ENCODE measurements around the gene ANKRD11.
"Not testable (repeated sequence)": the region's sequence is repeated elsewhere in the genome, so short reads cannot be mapped to it uniquely, and the experiment has no call there.

ANKRD11 gene

DNA sequence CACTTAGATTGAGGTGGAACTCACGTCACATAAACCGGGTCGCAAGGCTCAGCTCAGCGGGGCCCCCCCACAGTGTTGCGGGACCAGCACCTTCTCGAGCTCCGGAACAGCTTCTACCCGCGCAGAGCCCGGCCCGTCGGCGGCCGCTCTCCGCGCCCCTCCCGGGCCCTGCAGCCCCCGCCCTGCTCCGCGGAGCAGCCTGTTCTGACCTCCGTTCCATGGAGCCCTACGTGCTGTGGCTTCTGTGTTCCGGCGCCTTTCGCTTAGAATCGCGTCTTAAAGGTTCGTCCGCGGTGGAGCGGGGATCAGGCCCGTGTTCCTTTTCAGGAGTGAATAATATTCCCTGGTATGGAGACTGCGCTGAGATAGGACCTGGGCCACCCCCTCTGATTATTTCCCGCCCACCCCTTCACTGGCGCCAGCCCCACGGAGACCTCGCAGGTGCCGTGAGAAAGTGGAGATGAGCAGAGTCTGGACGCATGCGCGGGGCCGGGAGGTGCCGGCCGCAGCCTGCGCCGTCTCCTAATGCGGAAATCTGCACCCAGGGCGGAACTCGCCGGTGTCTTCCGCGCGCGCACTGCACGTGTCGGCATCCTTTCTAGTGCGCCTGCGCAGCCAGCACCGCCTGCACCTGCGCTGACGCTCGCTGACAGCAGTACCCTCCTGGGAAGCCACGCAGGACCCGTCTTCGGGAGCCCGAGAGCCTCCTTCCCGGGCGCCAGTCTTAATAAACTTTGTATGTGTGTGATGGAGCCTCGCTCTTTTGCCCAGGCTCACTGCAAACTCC lies 242.0 kb downstream of the ANKRD11 start:
- DNase-seq = no peak

- DNase-seq = not testable (repeated sequence)
Measured at GRCh38 chr16:89247734-89248075, 242.7 kb downstream of the ANKRD11 start.

- peak; percentile 17 to 95 (median 84) for DNase-seq
Measured at GRCh38 chr16:89246903-89247733, 243.2 kb downstream of the ANKRD11 start.

GRCh38 chr16:89246383-89246902 lies 243.9 kb downstream of the ANKRD11 start:
- no peak for DNase-seq

- DNase-seq = no peak
Measured at GRCh38 chr16:89244754-89245153, 245.6 kb downstream of the ANKRD11 start.

DNA sequence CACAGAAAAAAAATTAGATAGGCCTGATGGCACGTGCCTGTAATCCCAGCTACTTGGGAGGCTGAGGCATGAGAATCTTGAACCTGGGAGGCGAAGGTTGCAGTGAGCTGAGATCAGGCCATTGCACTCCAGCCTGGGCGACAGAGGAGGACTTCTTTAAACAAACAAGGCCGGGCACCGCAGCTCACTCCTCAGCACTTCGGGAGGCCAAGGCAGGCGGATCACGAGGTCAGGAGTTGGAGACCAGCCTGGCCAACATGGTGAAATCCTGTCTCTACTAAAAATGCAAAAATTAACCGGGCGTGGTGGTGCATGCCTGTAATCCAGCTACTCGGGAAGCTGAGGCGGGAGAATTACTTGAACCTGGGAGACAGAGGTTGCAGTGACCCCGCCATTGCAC lies 246.1 kb downstream of the ANKRD11 start:
- not testable (repeated sequence) for DNase-seq

- no peak for DNase-seq
Measured at GRCh38 chr16:89243664-89244063, 246.7 kb downstream of the ANKRD11 start.

- DNase-seq = no peak
Measured at GRCh38 chr16:89242795-89243200, 247.6 kb downstream of the ANKRD11 start.

DNA sequence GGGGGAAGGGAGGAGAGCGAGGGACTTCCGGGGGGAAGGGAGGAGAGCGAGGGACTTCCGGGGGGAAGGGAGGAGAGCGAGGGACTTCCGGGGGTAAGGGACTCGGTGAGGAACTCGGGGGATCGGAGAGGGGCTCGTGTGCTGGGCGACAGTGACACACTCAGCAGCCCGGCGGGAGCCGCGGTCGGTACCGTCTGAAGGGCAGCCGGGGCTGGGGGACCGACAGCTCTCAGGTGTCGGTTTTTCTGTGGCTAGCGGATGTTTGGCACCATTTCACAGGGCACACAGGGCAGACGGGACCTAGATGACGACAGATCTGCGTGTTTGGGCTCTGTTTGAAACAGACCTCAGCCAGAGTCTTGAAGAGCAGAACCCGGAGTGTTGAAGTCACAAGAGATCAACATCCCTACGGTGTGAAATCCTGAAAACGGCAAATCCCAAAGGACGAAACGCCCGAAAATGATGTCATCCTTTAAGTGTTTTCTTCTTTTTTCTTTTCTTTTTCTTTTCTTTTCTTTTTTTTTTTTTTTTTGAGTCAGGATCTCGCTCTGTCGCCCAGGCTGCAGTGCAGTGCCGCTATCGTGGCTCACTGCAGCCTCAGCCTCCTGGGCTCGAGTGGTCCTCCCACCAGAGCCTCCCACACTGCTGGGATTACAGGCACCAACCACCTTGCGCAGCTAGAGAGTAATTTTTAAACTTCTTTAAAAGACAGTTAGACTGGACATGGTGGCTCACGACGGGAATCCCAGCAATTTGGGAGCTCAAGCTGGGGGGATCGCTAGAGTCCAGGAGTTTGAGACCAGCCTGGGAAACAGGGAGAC lies 249.0 kb downstream of the ANKRD11 start:
- peak in 52 of 56 donors; percentile 30 to 85 (median 69) for DNase-seq

DNA sequence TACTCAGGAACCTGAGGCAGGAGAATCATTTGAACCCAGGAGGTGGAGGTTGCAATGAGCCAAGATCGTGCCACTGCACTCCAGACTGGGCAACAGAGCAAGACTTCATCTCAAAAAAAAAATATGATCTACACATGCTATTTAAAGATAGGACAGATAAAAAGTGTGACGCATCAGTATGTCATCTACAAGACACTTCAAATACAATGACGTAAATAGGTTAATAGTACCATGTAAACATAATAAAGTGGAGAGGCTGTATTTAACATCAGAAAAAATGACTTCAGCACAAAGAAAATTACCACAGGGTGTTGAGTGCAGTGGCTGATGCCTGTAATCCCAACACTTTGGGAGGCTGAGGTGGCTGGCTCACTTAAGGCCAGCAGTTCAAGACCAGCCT lies 252.6 kb downstream of the ANKRD11 start:
- no peak for DNase-seq

DNA sequence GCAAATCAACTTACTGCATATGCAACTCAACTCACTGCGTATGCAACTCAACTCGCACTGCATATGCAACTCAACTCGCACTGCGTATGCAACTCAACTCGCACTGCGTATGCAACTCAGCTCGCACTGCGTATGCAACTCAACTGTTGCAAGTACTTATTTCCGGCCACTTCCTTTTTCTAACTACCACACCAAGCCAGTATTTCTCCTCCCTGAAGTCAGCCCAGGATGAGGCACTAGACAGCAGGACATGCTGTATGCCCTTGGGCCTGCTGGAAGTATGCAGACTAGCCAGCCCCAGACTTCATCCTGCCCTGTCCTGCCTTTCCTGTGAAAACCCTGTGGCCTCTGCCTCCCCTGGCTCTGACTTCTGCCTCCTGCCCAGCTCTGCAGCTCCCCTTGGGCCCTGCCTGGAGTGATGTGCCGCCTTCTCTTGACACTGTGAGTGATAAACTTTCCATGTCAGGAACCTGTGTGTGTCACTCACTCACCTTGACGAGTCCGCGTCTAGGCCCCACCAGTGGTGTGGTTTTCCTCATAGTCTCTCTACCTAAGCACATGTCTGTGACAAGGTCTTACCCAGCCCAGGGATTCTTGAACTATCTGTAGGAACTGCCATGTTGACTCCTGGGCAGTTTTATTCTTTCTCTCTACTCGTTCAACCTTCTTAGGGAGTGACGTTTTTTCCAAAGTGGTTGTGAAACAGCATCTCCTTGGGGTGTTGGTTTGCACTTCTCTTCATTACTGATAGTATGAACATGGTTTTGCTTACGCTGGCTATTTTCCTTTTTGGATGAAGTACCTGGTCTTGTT lies 256.5 kb downstream of the ANKRD11 start:
- DNase-seq = no peak

GRCh38 chr16:89232107-89232506 lies 258.3 kb downstream of the ANKRD11 start:
- DNase-seq = no peak

DNA sequence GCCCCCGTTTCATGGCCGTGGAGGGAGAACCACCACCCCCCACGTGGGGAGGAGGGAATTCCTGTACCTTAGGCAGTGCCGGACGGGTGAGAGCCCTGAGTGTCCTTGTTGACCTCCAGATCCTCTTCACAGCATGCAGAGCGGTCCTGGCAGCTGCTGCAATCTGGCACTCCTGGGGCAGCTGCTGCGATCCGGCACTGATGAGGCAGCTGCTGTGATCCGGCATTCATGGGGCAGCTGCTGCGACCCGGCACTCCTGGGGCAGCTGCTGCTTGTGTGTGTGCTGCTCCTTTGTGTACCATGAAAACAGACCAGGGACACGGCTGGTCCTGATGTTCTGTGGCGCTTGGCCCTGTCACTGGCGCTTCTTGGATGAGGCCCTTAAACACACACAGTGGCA lies 260.1 kb downstream of the ANKRD11 start:
- DNase-seq = peak in 5 of 56 donors; percentile 8 to 34 (median 20)

- DNase-seq = no peak
Measured at GRCh38 chr16:89224665-89225064, 265.7 kb downstream of the ANKRD11 start.

DNA sequence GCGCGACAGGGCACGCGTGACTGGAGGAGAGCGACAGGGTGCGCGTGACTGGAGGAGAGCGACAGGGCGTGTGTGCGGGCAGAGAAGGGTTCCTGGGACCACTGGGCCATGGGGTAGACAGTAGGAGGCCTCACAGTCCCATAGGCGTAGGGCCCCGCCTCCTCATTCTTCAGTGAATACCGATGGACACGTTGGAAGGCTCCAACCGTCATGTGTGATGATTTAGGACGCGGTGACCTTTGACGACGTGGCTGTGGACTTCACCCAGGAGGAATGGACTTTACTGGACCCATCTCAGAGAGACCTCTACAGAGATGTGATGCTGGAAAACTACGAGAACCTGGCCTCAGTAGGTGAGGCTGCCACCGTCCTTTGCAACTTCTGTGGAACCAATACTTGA lies 267.4 kb downstream of the ANKRD11 start:
- DNase-seq = no peak

DNA sequence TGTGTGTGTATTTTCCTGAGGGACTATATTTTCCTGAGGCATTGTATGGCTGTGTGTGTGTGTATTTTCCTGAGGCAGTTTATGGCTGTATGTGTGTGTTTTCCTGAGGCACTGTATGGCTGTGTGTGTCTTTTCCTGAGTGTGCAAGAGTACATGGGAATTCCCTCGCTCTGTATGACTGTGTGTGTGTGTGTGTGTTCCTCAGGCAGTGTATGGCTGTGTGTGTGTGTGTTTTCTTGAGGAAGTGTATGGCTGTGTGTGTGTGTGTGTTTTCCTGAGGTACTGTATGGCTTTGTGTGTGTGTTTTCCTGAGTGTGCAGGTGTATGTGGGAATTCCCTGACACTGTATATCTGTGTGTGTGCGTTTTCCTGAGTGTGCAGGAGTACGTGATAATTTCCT lies 268.8 kb downstream of the ANKRD11 start:
- DNase-seq = no peak

DNA sequence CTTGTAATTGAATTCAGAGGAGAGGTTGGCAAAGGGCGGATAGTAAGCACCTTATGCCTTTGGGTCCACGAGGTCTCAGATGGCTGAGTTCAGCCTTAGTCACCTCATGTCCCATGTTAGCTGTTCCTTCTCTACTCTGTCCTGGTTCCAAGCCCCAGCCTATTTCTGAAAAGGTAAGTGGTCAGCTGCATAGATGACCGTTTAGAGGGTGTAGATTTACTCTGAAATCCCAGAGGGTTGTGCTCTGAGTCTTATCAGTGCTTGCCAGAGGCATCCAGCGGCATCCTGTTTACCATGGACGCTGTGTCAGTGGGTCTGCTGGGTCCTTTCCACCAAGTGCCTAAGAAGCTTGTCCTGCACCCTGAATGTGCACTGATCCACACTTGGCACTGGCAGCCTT lies 271.0 kb downstream of the ANKRD11 start:
- DNase-seq = no peak

Measured in amygdala (tissue), 56 donors.